HepG2 (cell line): ENCODE results near the gene AGR3. TPM values are rescaled to one million over a fixed set of nuclear protein-coding genes. Genes with fewer than 3 reads are reported as not detected.

Source experiments
- ATF3 ChIP-seq: sonication (generic); formaldehyde crosslinking; IDR thresholded peaks from 2 replicates; pipeline ENCODE4 v1.4.0; 2020; ENCODE audit warnings: missing genetic modification reagents
- BCL6 ChIP-seq: IDR thresholded peaks from 2 replicates; pipeline ENCODE4 v1.6.1; 2016; ENCODE audit warnings: missing genetic modification reagents, missing compliant biosample characterization
- CAMTA2 ChIP-seq: sonication (generic); formaldehyde crosslinking; IDR thresholded peaks from 2 replicates; pipeline ENCODE4 v1.4.0; 2020; ENCODE audit warnings: mild to moderate bottlenecking, missing genetic modification reagents, borderline replicate concordance
- CBFB ChIP-seq: sonication (generic); formaldehyde crosslinking; IDR thresholded peaks from 2 replicates; pipeline ENCODE4 v1.4.0; 2020; ENCODE audit warnings: missing genetic modification reagents
- HCFC1 ChIP-seq: fragments of 150-350 bp; IDR thresholded peaks from 2 replicates; pipeline ENCODE4 v1.6.1; 2014; ENCODE audit warnings: low read depth, low read length
- HMGXB3 ChIP-seq: sonication (generic); formaldehyde crosslinking; IDR thresholded peaks from 2 replicates; pipeline ENCODE4 v1.4.0; 2020; ENCODE audit warnings: missing genetic modification reagents, borderline replicate concordance
- HMGXB4 ChIP-seq, 2 experiments: sonication (generic) in 1 of 2; formaldehyde crosslinking in 1 of 2; IDR thresholded peaks; 2 replicates each; pipeline versions ENCODE4 v1.4.0 to v1.6.1; 2018 to 2020; ENCODE audit warnings: missing genetic modification reagents in 2 of 2, borderline replicate concordance in 1 of 2, low read depth in 1 of 2, mild to moderate bottlenecking in 1 of 2, missing biosample characterization in 1 of 2
- KLF13 ChIP-seq: sonication (generic); formaldehyde crosslinking; IDR thresholded peaks from 2 replicates; pipeline ENCODE4 v1.4.0; 2020; ENCODE audit warnings: mild to moderate bottlenecking, missing genetic modification reagents
- KLF15 ChIP-seq: sonication (generic); formaldehyde crosslinking; IDR thresholded peaks from 2 replicates; pipeline ENCODE4 v1.8.1; 2023; ENCODE audit warnings: borderline replicate concordance, mild to moderate bottlenecking, inconsistent platforms, missing genetic modification reagents, mixed read lengths
- PPARG ChIP-seq: conservative IDR thresholded peaks from 2 replicates; pipeline ENCODE4 v1.6.1; 2016; ENCODE audit warnings: missing biosample characterization, missing genetic modification reagents
- PTBP1 ChIP-seq: fragments of 200-400 bp; formaldehyde crosslinking; IDR thresholded peaks from 2 replicates; pipeline ENCODE4 v1.6.1; 2018; ENCODE audit warnings: low read length, low read depth; ENCODE audit not compliant: poor library complexity, severe bottlenecking
- RFXAP ChIP-seq: sonication (generic); formaldehyde crosslinking; IDR thresholded peaks from 2 replicates; pipeline ENCODE4 v1.4.0; 2020; ENCODE audit warnings: missing genetic modification reagents, borderline replicate concordance
- SIN3B ChIP-seq: fragments of 150-350 bp; IDR thresholded peaks from 2 replicates; pipeline ENCODE4 v1.6.1; 2014; ENCODE audit warnings: low read length
- SNAPC5 ChIP-seq: sonication (generic); formaldehyde crosslinking; IDR thresholded peaks from 2 replicates; pipeline ENCODE4 v1.8.1; 2023; ENCODE audit warnings: mild to moderate bottlenecking, missing genetic modification reagents, borderline replicate concordance
- ZBTB33 ChIP-seq: sonication (generic); formaldehyde crosslinking; IDR thresholded peaks from 2 replicates; pipeline ENCODE4 v1.4.0; 2020; ENCODE audit warnings: missing genetic modification reagents
- ZKSCAN5 ChIP-seq: sonication (generic); formaldehyde crosslinking; IDR thresholded peaks from 2 replicates; pipeline ENCODE4 v1.5.1; 2020; ENCODE audit warnings: mild to moderate bottlenecking, missing genetic modification reagents
- ZNF432 ChIP-seq: sonication (generic); formaldehyde crosslinking; IDR thresholded peaks from 2 replicates; pipeline ENCODE4 v1.5.0; 2020; ENCODE audit warnings: missing genetic modification reagents, mild to moderate bottlenecking, borderline replicate concordance
- ZNF639 ChIP-seq: conservative IDR thresholded peaks from 2 replicates; pipeline ENCODE4 v1.6.1; 2018; ENCODE audit warnings: missing genetic modification reagents
- ZNF790 ChIP-seq: sonication (generic); formaldehyde crosslinking; IDR thresholded peaks from 2 replicates; pipeline ENCODE4 v1.8.0; 2022; ENCODE audit warnings: missing genetic modification reagents, mild to moderate bottlenecking, borderline replicate concordance
- ZNF839 ChIP-seq: sonication (generic); formaldehyde crosslinking; IDR thresholded peaks from 2 replicates; pipeline ENCODE4 v1.4.0; 2020; ENCODE audit warnings: missing genetic modification reagents, mild to moderate bottlenecking, borderline replicate concordance
- polyA plus RNA-seq, 8 experiments: library from polyadenylated mRNA; depleted of rRNA in 3 of 8; stranded (reverse) in 7 of 8; unstranded in 1 of 8; fragments of >200 nt; fragmentation: Illumina TruSeq in 4 of 8; extraction: Trizol in 4 of 8; gene quantifications; 2 replicates each; pipeline versions ENCODE4 v1.2.1 to v1.2.3, GENCODE V29; 2011 to 2016; ENCODE audit warnings: low read depth in 4 of 8, missing spikeins in 1 of 8, mixed read lengths in 1 of 8; ENCODE audit not compliant: insufficient read depth in 1 of 8
- total RNA-seq, 5 experiments: library from RNA; depleted of rRNA; stranded (reverse); fragments of >200 nt; fragmentation: Illumina TruSeq; extraction: Trizol; gene quantifications; 2 replicates each; pipeline ENCODE4 v1.2.3, GENCODE V29; 2016; ENCODE audit warnings: low read depth in 1 of 5

AGR3 gene
- total and polyA plus RNA-seq, 2 of the 13 experiments (the other 11 are each of a cell fraction or from before 2014, with no cell fraction given), result not detected

- peak; percentile 72; the same call in 1 of the 2 replicates for TF ChIP-seq HMGXB3
- no peak for TF ChIP-seq CAMTA2 (CRISPR knock-in tag)
- TF ChIP-seq SNAPC5, result no peak
- TF ChIP-seq RFXAP (CRISPR knock-in tag), result no peak
- TF ChIP-seq PPARG (CRISPR knock-in tag), result no peak; the same call in 1 of the 2 replicates
- no peak for TF ChIP-seq KLF15 (CRISPR knock-in tag)
- TF ChIP-seq CBFB (CRISPR knock-in tag), result no peak
- TF ChIP-seq ZNF432 (CRISPR knock-in tag), result no peak
- 0 out of 2 replicates have a peak, but pooled peaks have one; percentile 14 for TF ChIP-seq ATF3 (CRISPR knock-in tag)
- TF ChIP-seq BCL6 (CRISPR knock-in tag), result peak; percentile 40; the same call in 1 of the 2 replicates
- no peak for TF ChIP-seq ZNF839 (CRISPR knock-in tag)
- TF ChIP-seq SIN3B, result no peak
- TF ChIP-seq ZNF790 (CRISPR knock-in tag), result no peak
- TF ChIP-seq ZNF639 (CRISPR knock-in tag), result no peak
- TF ChIP-seq HCFC1, result no peak
- TF ChIP-seq PTBP1, result no peak
- TF ChIP-seq ZKSCAN5 (CRISPR knock-in tag), result no peak
- 0 out of 2 replicates have a peak, but pooled peaks have one; percentile 21 for TF ChIP-seq ZBTB33 (CRISPR knock-in tag)
- no peak for TF ChIP-seq HMGXB4 (CRISPR knock-in tag; IDR thresholded peaks at IDR 0.05; ENCODE audit: borderline replicate concordance in 1 of 2, low read depth in 1 of 2)
- TF ChIP-seq KLF13 (CRISPR knock-in tag), result no peak
Measured at GRCh38 chr7:16914771-16915170, 33.0 kb upstream of the AGR3 start (continued).
